ENCODE results near the gene JAML.
"Not testable (repeated sequence)": the region's sequence is repeated elsewhere in the genome, so short reads cannot be mapped to it uniquely, and the experiment has no call there.

The JAML gene

GRCh38 chr11:118192817-118193216 is 32.0 kb downstream of the JAML start:
- not testable (repeated sequence) for DNase-seq

DNA sequence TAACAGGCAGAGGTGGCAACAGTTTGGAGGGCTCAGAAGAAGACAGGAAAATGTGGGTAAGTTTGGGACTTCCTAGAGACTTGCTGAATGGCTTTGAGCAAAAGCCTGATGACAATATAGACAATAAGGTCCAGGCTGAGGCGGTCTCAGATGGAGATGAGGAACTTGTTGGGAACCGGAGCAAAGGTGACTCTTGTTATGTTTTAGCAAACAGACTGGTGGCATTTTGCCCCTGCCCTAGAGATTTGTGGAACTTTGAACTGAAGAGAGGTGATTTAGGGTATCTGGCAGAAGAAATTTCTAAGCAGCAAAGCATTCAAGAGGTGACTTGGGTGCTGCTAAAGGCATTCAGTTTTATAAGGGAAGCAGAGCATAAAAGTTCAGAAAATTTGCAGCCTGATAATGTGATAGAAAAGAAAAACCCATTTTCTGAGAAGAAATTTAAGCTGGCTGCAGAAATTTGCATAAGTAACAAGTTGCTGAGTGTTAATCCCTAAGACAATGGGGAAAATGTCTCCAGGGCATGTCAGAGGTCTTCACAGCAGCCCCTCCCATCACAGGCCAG is 33.8 kb downstream of the JAML start:
- DNase-seq, result not testable (repeated sequence)

- DNase-seq, result peak; percentile 22 to 79 (median 57)
Observed at GRCh38 chr11:118186346-118187107, 38.3 kb downstream of the JAML start.

- DNase-seq, result peak; percentile 68 to 87 (median 76)
Observed at GRCh38 chr11:118184784-118185579, 39.8 kb downstream of the JAML start.

GRCh38 chr11:118183691-118184090 is 41.1 kb downstream of the JAML start:
- DNase-seq, result peak; percentile 40 to 73 (median 61)

DNA sequence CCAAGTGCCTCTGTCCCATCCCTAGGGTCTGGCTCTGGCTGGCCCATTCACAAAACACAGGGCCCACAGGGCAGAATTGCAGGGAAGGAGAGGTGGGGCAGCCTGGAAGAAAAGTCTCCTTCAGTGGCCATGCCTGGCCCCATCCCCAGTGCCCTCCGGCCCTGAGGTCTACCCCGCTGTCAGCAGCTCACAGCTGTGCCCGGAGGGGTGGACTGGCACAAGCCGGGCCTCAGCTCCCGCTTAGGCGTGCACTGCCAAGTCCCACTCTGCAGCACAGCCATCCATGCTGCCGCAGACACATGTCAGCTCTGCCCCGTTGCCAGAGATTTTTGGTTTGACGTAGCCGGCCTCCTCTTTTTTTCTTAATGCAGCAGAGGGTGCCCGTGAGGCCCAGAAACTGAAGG is 44.5 kb downstream of the JAML start:
- DNase-seq, result peak in 3 of 4 experiments; percentile 22 to 49 (median 42)

- DNase-seq, result no peak
Observed at GRCh38 chr11:118176778-118177134, 48.1 kb downstream of the JAML start.

DNA sequence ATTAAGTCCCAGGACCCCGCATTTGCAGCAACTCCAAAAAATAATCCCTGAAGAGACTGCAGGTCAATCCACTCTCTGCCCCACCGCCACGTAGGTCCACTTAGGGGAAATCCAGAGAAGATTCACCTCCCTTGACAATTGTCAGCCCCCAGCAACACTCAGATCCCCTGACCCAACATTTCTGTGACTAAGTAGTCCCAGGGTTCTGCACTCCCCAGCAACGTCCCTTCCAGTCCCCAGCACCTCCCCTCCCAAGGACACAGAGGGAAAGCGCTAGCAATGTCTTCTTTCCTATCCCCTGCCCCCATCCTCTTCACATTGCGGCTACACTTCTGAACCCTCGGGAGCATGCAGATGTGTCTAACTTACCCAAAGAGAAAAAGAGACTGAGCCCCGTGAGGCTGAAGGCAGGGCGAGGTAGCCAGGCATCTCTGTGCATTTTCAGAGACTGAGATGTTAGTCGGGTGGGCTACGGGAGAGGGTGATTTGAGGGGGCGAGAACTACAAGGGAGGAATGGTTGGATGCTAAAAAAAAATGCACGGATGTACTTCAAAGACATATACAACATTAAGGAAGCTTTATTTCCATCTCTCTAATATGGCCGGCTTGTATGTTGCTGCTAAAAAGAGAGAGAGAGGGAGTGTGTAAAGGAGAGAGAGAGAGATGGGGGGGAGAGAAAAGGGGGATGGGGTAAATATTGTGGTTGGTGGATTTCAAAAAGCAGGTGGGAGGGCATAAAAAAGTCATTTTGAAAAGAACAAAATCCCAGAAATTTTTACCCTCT is 48.6 kb downstream of the JAML start, which contains the start of gene SCN2B:
Gene SCN2B (minus strand): TSS at position 647 of the 785 bp plus-strand sequence. CDS start 208 bp downstream, at position 439.
- no peak for DNase-seq

DNA sequence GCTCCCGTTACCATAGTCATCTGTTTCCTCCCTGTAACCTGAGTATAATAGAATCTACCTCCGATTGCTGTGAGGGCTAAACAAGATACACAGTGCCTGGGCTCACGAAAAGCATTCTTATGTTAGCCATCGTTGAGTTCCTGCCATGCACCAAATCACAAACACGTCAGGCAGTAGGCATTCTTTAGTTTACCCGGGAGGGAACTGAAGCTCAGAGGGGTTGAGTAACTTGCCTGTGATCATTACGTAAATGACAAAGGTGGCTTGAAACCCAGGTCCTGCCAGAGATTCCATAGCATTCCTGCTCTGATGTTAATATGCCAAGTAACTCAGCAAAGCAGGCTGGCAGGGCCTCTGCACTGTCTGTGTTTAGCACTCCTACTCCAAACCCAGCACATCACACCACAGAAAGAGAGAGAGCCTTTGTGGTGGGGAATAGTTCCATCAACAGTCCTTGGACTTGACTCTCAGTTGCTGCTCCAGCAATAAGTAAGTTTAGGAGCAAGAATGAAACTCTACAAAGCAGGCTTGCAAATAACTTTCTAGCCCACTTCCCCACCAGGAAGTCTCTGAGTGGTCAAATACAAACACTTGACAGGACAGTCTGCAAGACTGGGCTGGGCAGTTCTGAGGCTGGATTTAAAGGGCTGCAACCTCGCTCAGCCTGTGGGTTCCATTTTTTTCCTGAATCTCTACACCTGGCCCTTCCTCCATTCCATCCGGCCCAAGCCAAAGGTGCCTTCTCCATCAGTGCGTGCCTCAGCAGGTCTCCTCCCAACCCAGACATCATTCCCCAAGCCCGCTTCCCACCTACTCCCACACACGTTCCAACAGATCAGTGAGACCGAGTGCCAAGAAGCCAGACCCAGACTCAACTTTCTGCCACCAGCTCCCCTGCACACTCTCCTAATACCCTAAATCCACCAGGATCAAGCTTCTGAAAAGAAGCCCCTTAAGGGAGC is 49.5 kb downstream of the JAML start:
- DNase-seq, result peak in 3 of 4 experiments; percentile 25 to 43 (median 30)

- DNase-seq, result no peak
Observed at GRCh38 chr11:118174006-118174567, 50.7 kb downstream of the JAML start.

DNA sequence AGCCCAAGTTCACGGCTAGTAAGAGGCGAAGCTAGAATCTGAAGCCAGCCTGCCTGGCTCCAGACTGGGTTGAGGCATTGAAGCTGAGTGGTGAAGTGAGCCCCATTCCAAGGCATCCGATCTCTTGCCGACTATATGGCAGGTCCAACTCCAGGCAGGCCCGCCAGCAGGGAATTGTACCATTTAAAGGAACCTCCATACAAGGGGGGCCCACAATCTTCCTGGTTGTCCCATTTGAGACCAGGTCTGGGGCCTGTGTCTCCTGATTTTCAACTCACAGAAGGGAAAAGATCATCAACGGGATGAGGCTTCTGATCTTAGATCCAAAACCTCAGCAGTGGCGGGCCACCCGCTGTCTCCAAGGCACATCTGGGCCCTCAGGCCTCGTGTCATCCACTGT is 52.5 kb downstream of the JAML start:
- no peak for DNase-seq

GRCh38 chr11:118171269-118172062 is 53.3 kb downstream of the JAML start:
- DNase-seq, result peak; percentile 75 to 87 (median 82)

- DNase-seq, result no peak
Observed at GRCh38 chr11:118170882-118171268, 53.9 kb downstream of the JAML start.

- DNase-seq, result no peak
Observed at GRCh38 chr11:118170231-118170630, 54.6 kb downstream of the JAML start.

DNA sequence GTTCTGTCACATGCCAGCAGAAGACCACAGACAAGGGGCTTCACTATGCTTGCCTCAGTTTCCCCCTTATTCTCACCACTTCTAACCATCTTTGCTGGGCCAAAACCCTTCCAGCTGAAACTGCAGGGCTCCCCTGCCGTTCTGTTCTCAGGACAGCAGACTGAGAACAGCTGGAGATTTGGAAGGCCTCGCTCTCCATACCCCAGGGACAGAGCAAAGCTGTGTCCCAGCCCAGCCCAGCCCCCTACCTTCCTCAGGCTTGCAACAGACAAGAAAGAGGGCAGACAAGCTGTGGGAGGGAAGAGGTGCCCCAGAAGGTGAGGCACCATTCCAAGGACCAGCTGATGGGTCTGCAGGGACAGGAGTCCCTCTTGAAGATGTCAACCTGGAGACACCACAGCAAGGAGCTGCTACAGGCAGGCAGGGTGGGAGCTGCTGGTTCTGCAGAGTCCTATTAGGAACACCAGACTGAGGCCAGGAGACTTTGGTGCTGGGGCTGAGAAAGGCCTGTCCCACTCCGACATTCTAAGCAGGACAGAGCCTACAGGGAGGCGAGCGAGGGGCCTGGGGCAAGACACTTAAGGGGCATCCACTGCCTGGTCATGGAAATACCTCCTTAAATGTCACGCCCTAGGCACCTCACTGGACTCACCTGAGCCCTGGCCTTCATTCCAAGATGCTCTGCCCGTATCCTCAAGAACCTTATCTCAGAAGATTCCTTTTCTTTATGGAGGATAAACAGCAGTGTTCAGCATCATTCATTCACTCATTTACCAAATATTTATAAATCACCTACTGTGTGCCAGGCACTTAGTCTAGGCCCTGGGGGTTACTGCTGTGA is 55.3 kb downstream of the JAML start:
- no peak for DNase-seq

GRCh38 chr11:118168751-118169150 is 56.1 kb downstream of the JAML start:
- no peak for DNase-seq

GRCh38 chr11:118168316-118168715 is 56.5 kb downstream of the JAML start:
- DNase-seq, result no peak

DNA sequence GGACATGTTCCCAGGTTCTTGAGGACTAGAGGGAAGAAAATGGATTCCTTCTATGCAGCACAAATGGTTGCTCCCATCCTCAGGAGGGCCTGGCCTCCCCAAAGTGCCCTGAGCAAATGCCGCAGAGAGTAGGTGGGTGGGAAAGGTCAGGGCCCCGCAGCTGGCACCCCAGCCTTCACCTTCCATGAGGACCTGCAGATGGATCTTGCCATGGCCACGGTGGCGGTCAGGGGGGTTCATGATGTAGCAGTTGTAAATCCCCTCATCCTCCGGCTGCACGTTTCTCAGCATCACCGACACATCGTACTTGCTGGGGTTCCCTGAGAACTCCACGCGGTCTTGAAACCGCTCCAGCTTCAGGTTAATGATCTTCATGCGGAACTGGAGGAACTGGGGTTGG is 56.9 kb downstream of the JAML start:
- DNase-seq, result no peak

DNA sequence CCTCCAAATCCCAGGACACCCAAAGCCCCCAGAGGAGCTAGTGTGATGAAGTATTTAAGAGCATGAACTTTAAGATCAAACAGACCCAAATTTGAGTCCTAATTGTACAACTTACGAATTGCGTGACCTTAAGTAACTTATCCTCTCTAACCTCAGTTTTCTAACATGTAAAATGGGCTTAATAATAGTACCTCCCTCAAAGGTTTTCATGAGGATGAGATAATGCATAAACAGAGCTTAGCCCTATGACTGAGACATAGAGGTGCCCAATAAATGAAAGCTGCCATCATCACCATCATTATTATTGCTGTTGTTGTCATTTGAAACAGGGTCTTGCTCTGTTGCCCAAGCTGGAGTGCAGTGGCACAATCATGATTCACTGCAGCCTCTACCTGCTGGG is 57.6 kb downstream of the JAML start:
- DNase-seq, result no peak

Measured in suppressor macrophage (primary cell).